Stimulated activated CD4-positive, alpha-beta T cell treated with anti-CD3 and anti-CD28 coated beads, Interleukin-15, amount 100 ng/mL, for 24 hours (primary cell): ENCODE results near the gene ERCC2.
"Not testable (repeated sequence)": the region's sequence is repeated elsewhere in the genome, so short reads cannot be mapped to it uniquely, and the experiment has no call there.

Source experiments
- DNase-seq: peaks from one replicate; pipeline ENCODE4 v3.0.0-alpha.2; 2020

The ERCC2 gene

GRCh38 chr19:45331411-45331810 is 39.0 kb downstream of the ERCC2 start:
- DNase-seq = no peak

DNA sequence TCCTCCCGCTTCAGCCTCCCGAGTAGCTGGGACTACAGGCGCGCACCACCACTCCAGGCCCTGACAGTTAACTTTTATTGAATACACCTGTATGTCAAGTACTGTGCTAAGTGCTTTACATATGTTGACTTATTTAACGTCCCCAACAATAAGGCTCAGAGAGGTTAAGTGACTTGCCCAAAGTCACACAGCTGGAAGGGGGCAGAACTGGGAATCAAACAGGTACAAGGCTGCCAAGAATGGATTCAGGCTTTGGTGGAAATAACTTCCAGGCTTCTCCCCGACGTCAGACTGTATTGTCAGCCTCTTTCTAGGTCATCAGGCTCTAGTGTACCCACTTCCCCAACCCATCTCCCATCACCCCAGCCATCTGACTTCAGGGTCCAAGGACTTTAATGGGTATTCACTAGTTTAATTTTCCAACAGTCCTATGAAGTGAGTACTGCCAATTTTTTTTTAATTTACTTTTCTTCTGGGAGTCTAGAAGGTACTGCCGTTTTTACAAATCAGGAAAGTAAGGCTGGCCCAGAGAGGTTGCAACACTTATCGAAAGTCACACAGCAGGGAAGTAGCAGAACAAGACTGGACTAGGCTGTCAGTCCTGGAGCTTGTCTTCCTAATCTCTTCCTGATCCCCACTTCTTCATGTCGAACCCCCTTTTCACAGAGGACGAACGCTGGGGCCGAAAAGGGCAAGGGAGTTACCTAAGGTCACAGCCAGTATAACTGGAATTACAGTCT is 42.8 kb downstream of the ERCC2 start:
- no peak for DNase-seq

GRCh38 chr19:45324349-45324907 is 45.9 kb downstream of the ERCC2 start:
- no peak for DNase-seq

- no peak for DNase-seq
These were observed 46.7 kb downstream of the ERCC2 start for GRCh38 chr19:45323671-45324081.

GRCh38 chr19:45322744-45323281 is 47.6 kb downstream of the ERCC2 start, which contains the start of gene CKM:
TSS of gene CKM (minus strand) at chr19:45322875. CDS start at chr19:45319713, 3,162 bp downstream.
- no peak for DNase-seq

- DNase-seq = no peak
These were observed 48.1 kb downstream of the ERCC2 start for GRCh38 chr19:45322311-45322710.

DNA sequence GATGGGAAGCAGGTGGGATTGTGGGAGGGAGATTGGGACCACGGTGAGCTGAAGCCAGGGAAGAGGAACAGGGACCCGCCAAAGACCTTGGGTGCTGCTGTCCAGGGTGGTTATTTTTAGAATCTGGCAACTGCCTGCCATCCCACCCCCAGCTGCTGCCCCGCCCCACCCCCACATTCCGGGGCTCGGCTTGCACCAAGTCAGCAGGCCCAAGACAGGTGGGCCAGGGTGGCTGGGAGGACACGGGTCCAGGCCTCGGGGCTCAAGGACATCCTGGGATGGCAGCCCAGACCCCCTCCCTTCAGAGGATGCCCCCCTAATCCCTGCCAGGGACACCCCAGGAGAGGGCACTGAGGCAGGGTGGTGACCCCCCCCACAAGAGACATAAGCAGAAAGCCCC is 48.5 kb downstream of the ERCC2 start:
- no peak for DNase-seq

- no peak for DNase-seq
These were observed 49.2 kb downstream of the ERCC2 start for GRCh38 chr19:45320997-45321775.

DNA sequence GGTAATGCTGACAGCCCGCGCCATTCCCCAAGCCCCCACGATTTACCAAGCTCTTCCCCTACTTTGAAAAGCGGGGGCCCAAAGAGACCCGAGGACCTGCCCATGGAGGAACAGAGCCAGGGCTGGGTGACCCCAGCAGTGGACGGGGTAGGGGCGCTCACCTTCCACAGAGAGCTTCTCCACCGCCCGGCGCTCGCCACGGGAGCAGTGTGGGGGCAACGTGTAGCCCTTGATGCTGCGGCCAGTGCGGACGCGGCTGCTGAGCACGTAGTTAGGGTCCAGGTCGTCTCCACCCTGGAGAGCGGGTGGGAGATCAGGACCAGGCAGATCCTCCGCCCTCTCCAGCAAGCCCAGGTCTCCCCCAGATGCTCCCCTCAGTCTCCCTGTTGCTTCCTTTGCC is 55.1 kb downstream of the ERCC2 start:
- DNase-seq = no peak

DNA sequence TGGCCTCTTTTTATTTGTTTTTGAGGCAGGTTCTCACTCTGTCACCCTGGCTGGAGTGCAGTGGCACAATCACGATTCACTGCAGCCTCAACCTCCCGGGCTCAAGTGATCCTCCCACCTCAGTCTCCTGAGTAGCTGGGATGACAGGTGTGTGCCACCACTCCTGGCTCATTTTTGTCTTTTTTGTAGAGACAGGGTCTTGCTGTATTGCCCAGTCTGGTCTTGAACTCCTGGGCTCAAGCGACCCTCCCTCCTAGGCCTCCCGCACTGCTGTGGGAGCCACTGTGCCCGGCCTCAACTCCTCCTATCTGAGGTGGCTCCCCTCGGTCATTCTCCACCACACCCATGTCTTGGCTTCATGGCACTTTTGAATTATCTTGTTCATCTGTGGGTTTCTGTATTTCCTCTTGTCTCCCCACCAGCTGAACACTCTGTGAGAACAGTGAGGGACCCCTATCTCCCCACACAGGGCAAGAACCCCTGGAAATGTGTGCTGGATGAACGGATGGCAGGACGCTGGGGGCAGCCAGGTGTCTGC is 55.6 kb downstream of the ERCC2 start:
- DNase-seq = no peak

DNA sequence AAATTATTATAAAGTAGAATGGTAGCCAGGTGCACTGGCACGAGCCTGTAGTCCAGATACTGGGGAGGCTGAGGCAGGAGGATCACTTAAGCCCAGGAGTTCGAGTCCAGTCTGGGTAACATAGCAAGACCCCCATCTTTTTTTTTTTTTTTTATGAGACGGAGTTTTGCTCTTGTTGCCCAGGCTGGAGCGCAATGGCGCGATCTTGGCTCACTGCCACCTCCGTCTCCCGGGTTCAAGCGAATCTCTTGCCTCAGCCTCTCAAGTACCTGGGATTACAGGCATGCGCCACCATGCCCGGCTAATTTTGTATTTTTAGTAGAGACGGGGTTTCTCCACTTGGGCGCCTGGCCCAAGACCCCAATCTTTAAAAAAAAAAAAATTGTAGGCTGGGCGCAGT is 58.1 kb downstream of the ERCC2 start:
- not testable (repeated sequence) for DNase-seq

- no peak for DNase-seq
These were observed 58.8 kb downstream of the ERCC2 start for GRCh38 chr19:45311621-45312020.

GRCh38 chr19:45309322-45309721 is 61.1 kb downstream of the ERCC2 start:
- DNase-seq = not testable (repeated sequence)

DNA sequence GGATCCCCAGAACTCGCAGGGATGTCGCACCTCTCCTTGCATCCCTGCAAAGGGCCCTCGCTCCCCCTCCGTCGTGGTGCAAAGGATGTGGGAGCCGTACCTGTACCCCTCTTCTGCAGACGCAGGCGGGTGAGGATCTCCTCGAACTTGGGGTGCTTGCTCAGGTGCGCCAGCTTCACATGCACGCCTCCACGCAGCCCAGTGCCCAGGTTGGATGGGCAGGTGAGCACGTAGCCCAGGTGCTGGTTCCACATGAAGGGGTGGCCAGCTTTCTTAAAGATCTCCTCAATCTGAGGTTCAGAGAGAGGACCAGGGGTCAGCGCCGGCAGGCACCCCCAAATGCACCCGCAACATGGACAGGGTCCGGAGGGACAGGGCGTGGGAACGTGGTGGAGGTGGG is 63.0 kb downstream of the ERCC2 start:
- DNase-seq = no peak

- no peak for DNase-seq
These were observed 63.8 kb downstream of the ERCC2 start for GRCh38 chr19:45306518-45307027.

GRCh38 chr19:45306040-45306439 is 64.3 kb downstream of the ERCC2 start:
- no peak for DNase-seq

GRCh38 chr19:45305421-45305820 is 65.0 kb downstream of the ERCC2 start:
- DNase-seq = no peak

GRCh38 chr19:45305007-45305406 is 65.4 kb downstream of the ERCC2 start:
- DNase-seq = no peak

GRCh38 chr19:45304141-45304926 is 66.0 kb downstream of the ERCC2 start:
- no peak for DNase-seq

GRCh38 chr19:45303269-45304060 is 66.9 kb downstream of the ERCC2 start:
- no peak for DNase-seq

DNA sequence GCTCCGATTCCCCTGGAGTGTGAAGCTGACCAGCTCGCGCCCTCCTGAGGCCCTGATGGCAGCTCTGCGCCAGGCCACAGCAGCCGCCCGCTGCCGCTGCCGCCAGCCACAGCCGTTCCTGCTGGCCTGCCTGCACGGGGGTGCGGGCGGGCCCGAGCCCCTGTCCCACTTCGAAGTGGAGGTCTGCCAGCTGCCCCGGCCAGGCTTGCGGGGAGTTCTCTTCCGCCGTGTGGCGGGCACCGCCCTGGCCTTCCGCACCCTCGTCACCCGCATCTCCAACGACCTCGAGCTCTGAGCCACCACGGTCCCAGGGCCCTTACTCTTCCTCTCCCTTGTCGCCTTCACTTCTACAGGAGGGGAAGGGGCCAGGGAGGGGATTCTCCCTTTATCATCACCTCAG is 68.0 kb downstream of the ERCC2 start:
- DNase-seq = no peak
